HepG2 (cell line): ENCODE measurements around the gene SLC10A1. TPM values are rescaled to one million over a fixed set of nuclear protein-coding genes. Genes with fewer than 3 reads are reported as not detected.
A peak's percentile ranks its signal among the peaks of the same experiment; 100 is the strongest.

Source experiments
- BCLAF1 ChIP-seq: fragments of 450-650 bp; IDR thresholded peaks from 2 replicates; pipeline ENCODE4 v1.6.1; 2017; ENCODE audit warnings: mild to moderate bottlenecking
- CCAR2 ChIP-seq: fragments of 200-400 bp; formaldehyde crosslinking; optimal IDR thresholded peaks from 2 replicates; pipeline ENCODE3; 2018; ENCODE audit warnings: low read depth, mild to moderate bottlenecking, low read length, moderate library complexity
- CENPBD1 ChIP-seq: sonication (generic); formaldehyde crosslinking; IDR thresholded peaks from 2 replicates; pipeline ENCODE4 v1.8.0; 2022; ENCODE audit warnings: missing genetic modification reagents, low read depth, mild to moderate bottlenecking, borderline replicate concordance
- DPF2 ChIP-seq: sonication (generic); formaldehyde crosslinking; IDR thresholded peaks from 2 replicates; pipeline ENCODE4 v1.4.0; 2020; ENCODE audit warnings: mild to moderate bottlenecking, low read depth, missing genetic modification reagents, borderline replicate concordance
- DR1 ChIP-seq: sonication (generic); formaldehyde crosslinking; IDR thresholded peaks from 2 replicates; pipeline ENCODE4 v1.8.0; 2021; ENCODE audit warnings: mild to moderate bottlenecking, missing genetic modification reagents, inconsistent platforms
- FOXJ3 ChIP-seq: sonication (generic); formaldehyde crosslinking; IDR thresholded peaks from 2 replicates; pipeline ENCODE4 v1.4.0; 2020; ENCODE audit warnings: missing genetic modification reagents, mild to moderate bottlenecking, borderline replicate concordance
- GATAD1 ChIP-seq: IDR thresholded peaks from 2 replicates; pipeline ENCODE4 v1.6.1; 2016; ENCODE audit warnings: missing genetic modification reagents, missing compliant biosample characterization
- JARID2 ChIP-seq: sonication (generic); formaldehyde crosslinking; IDR thresholded peaks from 2 replicates; pipeline ENCODE4 v1.8.1; 2023; ENCODE audit warnings: missing genetic modification reagents, inconsistent platforms; ENCODE audit not compliant: insufficient replicate concordance
- JDP2 ChIP-seq: sonication (generic); formaldehyde crosslinking; IDR thresholded peaks from 2 replicates; pipeline ENCODE4 v1.8.1; 2022; ENCODE audit warnings: missing genetic modification reagents, borderline replicate concordance
- MAFK ChIP-seq, 2 experiments: IDR thresholded peaks in 1 of 2; conservative IDR thresholded peaks in 1 of 2; 2 replicates each; pipeline ENCODE4 v1.6.1; 2011; ENCODE audit warnings: improper control_type of control experiment in 2 of 2, low read length in 2 of 2
- NBN ChIP-seq: fragments of 450-650 bp; conservative IDR thresholded peaks from 2 replicates; pipeline ENCODE4 v1.6.1; 2017
- NCOA1 ChIP-seq: sonication (generic); formaldehyde crosslinking; IDR thresholded peaks from 2 replicates; pipeline ENCODE4 v1.9.0; 2021; ENCODE audit warnings: missing genetic modification reagents
- SKIL ChIP-seq: sonication (generic); formaldehyde crosslinking; IDR thresholded peaks from 2 replicates; pipeline ENCODE4 v1.8.0; 2022; ENCODE audit warnings: missing genetic modification reagents, mild to moderate bottlenecking, moderate library complexity, borderline replicate concordance
- THAP9 ChIP-seq: sonication (generic); formaldehyde crosslinking; IDR thresholded peaks from 2 replicates; pipeline ENCODE4; 2020; ENCODE audit warnings: missing genetic modification reagents, mild to moderate bottlenecking, borderline replicate concordance
- ZBTB8A ChIP-seq: sonication (generic); formaldehyde crosslinking; IDR thresholded peaks from 2 replicates; pipeline ENCODE4 v1.4.0; 2020; ENCODE audit warnings: mild to moderate bottlenecking, low read depth, missing genetic modification reagents, borderline replicate concordance
- ZNF121 ChIP-seq: sonication (generic); formaldehyde crosslinking; IDR thresholded peaks from 2 replicates; pipeline ENCODE4 v1.5.0; 2020; ENCODE audit warnings: mild to moderate bottlenecking, missing genetic modification reagents
- ZNF225 ChIP-seq: sonication (generic); formaldehyde crosslinking; IDR thresholded peaks from 2 replicates; pipeline ENCODE4 v1.4.0; 2020; ENCODE audit warnings: mild to moderate bottlenecking, missing genetic modification reagents
- ZNF552 ChIP-seq: sonication (generic); formaldehyde crosslinking; IDR thresholded peaks from 2 replicates; pipeline ENCODE4 v1.9.0; 2022; ENCODE audit warnings: missing genetic modification reagents, mild to moderate bottlenecking, borderline replicate concordance
- ZNF564 ChIP-seq: sonication (generic); formaldehyde crosslinking; IDR thresholded peaks from 2 replicates; pipeline ENCODE4 v1.8.1; 2023; ENCODE audit warnings: mild to moderate bottlenecking, missing genetic modification reagents
- ZNF747 ChIP-seq: sonication (generic); formaldehyde crosslinking; IDR thresholded peaks from 2 replicates; pipeline ENCODE4 v1.8.1; 2023; ENCODE audit warnings: missing genetic modification reagents, mild to moderate bottlenecking, borderline replicate concordance
- ZNF83 ChIP-seq: sonication (generic); formaldehyde crosslinking; IDR thresholded peaks from 2 replicates; pipeline ENCODE4 v1.4.0; 2020; ENCODE audit warnings: missing genetic modification reagents, mild to moderate bottlenecking, borderline replicate concordance
- ZSCAN21 ChIP-seq: sonication (generic); formaldehyde crosslinking; IDR thresholded peaks from 2 replicates; pipeline ENCODE4 v1.8.0; 2022; ENCODE audit warnings: mild to moderate bottlenecking, missing genetic modification reagents, moderate library complexity, borderline replicate concordance
- polyA plus RNA-seq, 8 experiments: library from polyadenylated mRNA; depleted of rRNA in 3 of 8; stranded (reverse) in 7 of 8; unstranded in 1 of 8; fragments of >200 nt; fragmentation: Illumina TruSeq in 4 of 8; extraction: Trizol in 4 of 8; gene quantifications; 2 replicates each; pipeline versions ENCODE4 v1.2.1 to v1.2.3, GENCODE V29; 2011 to 2016; ENCODE audit warnings: low read depth in 4 of 8, missing spikeins in 1 of 8, mixed read lengths in 1 of 8; ENCODE audit not compliant: insufficient read depth in 1 of 8
- total RNA-seq, 5 experiments: library from RNA; depleted of rRNA; stranded (reverse); fragments of >200 nt; fragmentation: Illumina TruSeq; extraction: Trizol; gene quantifications; 2 replicates each; pipeline ENCODE4 v1.2.3, GENCODE V29; 2016; ENCODE audit warnings: low read depth in 1 of 5

SLC10A1 gene
- total and polyA plus RNA-seq, 2 of the 13 experiments (the other 11 are each of a cell fraction or from before 2014, with no cell fraction given) = 0.17 TPM; not detected in 1

GRCh38 chr14:69766984-69767368, 30.1 kb downstream of the SLC10A1 start, which contains the start of gene SRSF5 (continued):
- TF ChIP-seq CENPBD1 (no peak), DR1 (peak; percentile 96), GATAD1 (CRISPR knock-in tag) (peak; percentile 88), MAFK (conservative IDR thresholded peaks at IDR 0.05 in 1 of 2, IDR thresholded peaks at IDR 0.05 in 1 of 2; ENCODE audit: low read length in 2 of 2) (no peak), ZNF225 (CRISPR knock-in tag) (no peak; the same call in none of the 2 replicates), ZNF552 (CRISPR knock-in tag) (no peak), ZSCAN21 (CRISPR knock-in tag) (peak; percentile 72), JARID2 (CRISPR knock-in tag) (peak; percentile 22), THAP9 (CRISPR knock-in tag) (no peak; the same call in 1 of the 2 replicates), ZNF121 (CRISPR knock-in tag) (0 out of 2 replicates have a peak, but pooled peaks have one; percentile 52), ZNF564 (0 out of 2 replicates have a peak, but pooled peaks have one; percentile 4), FOXJ3 (CRISPR knock-in tag) (peak; percentile 63; the same call in 1 of the 2 replicates), ZBTB8A (no peak; the same call in 1 of the 2 replicates), DPF2 (CRISPR knock-in tag) (no peak), ZNF83 (CRISPR knock-in tag) (no peak; the same call in 1 of the 2 replicates), ZNF747 (CRISPR knock-in tag) (no peak; the same call in 1 of the 2 replicates), NCOA1 (CRISPR knock-in tag) (no peak), BCLAF1 (no peak), JDP2 (no peak), NBN (no peak), CCAR2 (no peak), SKIL (CRISPR knock-in tag) (0 out of 2 replicates have a peak, but pooled peaks have one; percentile 48)
